ENCODE measurements around the gene PDLIM3. TPM values are rescaled to one million over a fixed set of nuclear protein-coding genes. Genes with fewer than 3 reads are reported as not detected.

PDLIM3 gene
- total and polyA plus RNA-seq, 2 of the 4 experiments (the other 2 are of a cell fraction) = 6.4 to 11.7 TPM

DNA sequence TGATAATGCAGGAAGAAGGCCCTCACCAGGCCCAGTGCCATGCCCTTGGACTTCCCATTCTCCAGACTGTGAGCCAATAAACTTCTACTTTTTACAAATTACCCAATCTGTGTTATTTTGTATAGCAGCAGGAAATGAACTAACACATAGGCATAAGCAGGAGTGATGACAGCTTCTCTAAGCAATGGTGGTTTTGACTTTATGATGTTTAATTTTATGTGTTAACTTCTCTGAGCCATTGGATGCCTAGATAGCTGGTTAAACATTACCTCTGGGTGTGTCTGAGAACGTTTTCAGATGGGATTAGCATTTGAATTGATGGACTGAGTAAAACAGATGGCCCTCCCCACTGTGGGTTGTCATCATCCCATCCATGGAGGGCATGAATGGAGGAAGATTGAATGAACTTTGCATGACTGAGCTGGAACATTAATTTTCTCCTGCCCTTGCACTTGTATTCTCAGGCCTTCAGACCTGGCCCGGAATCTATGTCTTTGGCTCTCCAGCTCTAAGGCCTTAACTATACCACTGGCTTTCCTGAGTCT lies 13.9 kb upstream of the PDLIM3 start:
- H3K18ac ChIP-seq (ENCODE audit: low read depth, low read length) = no peak overlapping the region
- no peak overlapping the region for H4K91ac ChIP-seq (ENCODE audit: insufficient read depth, low read depth, low read length)
- dilution Hi-C loops (cut with HindIII; ENCODE audit: low sequenced_read_pairs, unreplicated experiment) (no loop called here), intact Hi-C loops (cut with micrococcal nuclease) (no loop called here), in situ Hi-C loops (cut with MboI; ENCODE audit: low sequenced_read_pairs) (no loop called here)
- BruUV-seq (replicated peaks) = no TSS peak
- H3K23ac ChIP-seq (ENCODE audit: low read depth, low read length) = no peak overlapping the region
- H3K4ac ChIP-seq (ENCODE audit: low read depth, low read length) = no peak overlapping the region
- no peaks in the 10 kb centered on the region for H3K4me1 ChIP-seq (ENCODE audit: control insufficient read depth, insufficient read depth, low read length)
- no peaks in the 10 kb centered on the region for H3K9me1 ChIP-seq (ENCODE audit: insufficient read depth, low read length)
- no peak overlapping the region for H2AK9ac ChIP-seq (replicated peaks; ENCODE audit: low read depth, low read length, poor library complexity)
- H2BK5ac ChIP-seq (ENCODE audit: low read depth, low read length, poor library complexity, severe bottlenecking) = no peak overlapping the region
- H3K27ac ChIP-seq (ENCODE audit: insufficient read depth, low read length) = no peak overlapping the region
- no peak overlapping the region for H2BK15ac ChIP-seq (ENCODE audit: low read depth, low read length)
- H3K36me3 ChIP-seq (ENCODE audit: control insufficient read depth, insufficient read depth, low read length) = no peaks in the 10 kb centered on the region
- CTCF ChIA-PET = no interaction called here
- H3K4me2 ChIP-seq (ENCODE audit: low read depth, low read length) = no peak overlapping the region
- ATAC-seq (ENCODE audit: low read depth) (no peak), DNase-seq (no peak)
- H2BK120ac ChIP-seq (ENCODE audit: low read depth, low read length) = no peak overlapping the region
- no peak overlapping the region for H2AK5ac ChIP-seq (ENCODE audit: low read depth, low read length)
- H3K79me1 ChIP-seq (ENCODE audit: low read depth in 1 of 2, low read length in 2 of 2) = no peaks in the 10 kb centered on the region
- TF ChIP-seq MAZ (IDR thresholded peaks at IDR 0.05; ENCODE audit: borderline replicate concordance, low read depth, low read length) = no peak
- TF ChIP-seq RAD21 (IDR thresholded peaks at IDR 0.05; ENCODE audit: low read length) = no peak
- TF ChIP-seq SMC3 (IDR thresholded peaks at IDR 0.05; ENCODE audit: low read depth, low read length) = no peak
- no peak for TF ChIP-seq POLR2A (IDR thresholded peaks at IDR 0.05; ENCODE audit: low read depth, low read length)
- no peak for TF ChIP-seq BHLHE40 (IDR thresholded peaks at IDR 0.05; ENCODE audit: low read depth, low read length)
- no peak for TF ChIP-seq MXI1 (IDR thresholded peaks at IDR 0.05; ENCODE audit: borderline replicate concordance, low read depth, low read length)
- no peak for TF ChIP-seq FOS (IDR thresholded peaks at IDR 0.05; ENCODE audit: low read depth, low read length)
- no peak for TF ChIP-seq CEBPB (IDR thresholded peaks at IDR 0.05; ENCODE audit: low read depth, low read length)
- TF ChIP-seq RCOR1 (IDR thresholded peaks at IDR 0.05; ENCODE audit: insufficient replicate concordance, low read length) = no peak
- no peak for TF ChIP-seq RFX5 (IDR thresholded peaks at IDR 0.05; ENCODE audit: low read depth, low read length)
- H2AFZ ChIP-seq (replicated peaks; ENCODE audit: low read length, poor library complexity) = no peak overlapping the region
- no peak overlapping the region for H4K8ac ChIP-seq (ENCODE audit: low read depth in 2 of 2, low read length in 2 of 2)
- H3K14ac ChIP-seq (replicated peaks; ENCODE audit: low read depth, low read length) = no peak overlapping the region
- H2BK20ac ChIP-seq (ENCODE audit: low read depth, low read length) = no peak overlapping the region
- H3K56ac ChIP-seq (ENCODE audit: extremely low read depth, insufficient read depth, low read length) = no peak overlapping the region
- WGBS, 2 experiments (ENCODE audit: extremely low coverage in 2 of 2, insufficient read length in 1 of 2) = 100% methylated on average over 1 of the region's 2 CpGs; no CpG with 5 or more reads in 1 of the 2 experiments
- no peaks in the 10 kb centered on the region for H4K20me1 ChIP-seq (ENCODE audit: insufficient read depth, low read length)
- no peak overlapping the region for H4K5ac ChIP-seq (ENCODE audit: low read depth, low read length)
- no peak overlapping the region for H3K4me3 ChIP-seq (ENCODE audit: insufficient read depth, low read depth, low read length)
- no peaks in the 10 kb centered on the region for H3K9me3 ChIP-seq (ENCODE audit: control insufficient read depth, insufficient read depth, low read length)
- POLR2A ChIA-PET (ENCODE audit: unreplicated experiment) = no interaction called here
- no peak overlapping the region for H3K9ac ChIP-seq (ENCODE audit: low read depth, low read length)
- H3K27me3 ChIP-seq (ENCODE audit: control insufficient read depth, insufficient read depth, low read length) = peaks cover 9% of the 10 kb centered on the region

Measured in IMR-90 (cell line).